GM21786 (cell line): ENCODE measurements around the gene CCM2.
A peak's percentile ranks its signal among the peaks of the same experiment; 100 is the strongest.

Source experiments
- ATAC-seq: cut with Tn5 transposase; IDR thresholded peaks from one replicate; pipeline ENCODE4 v1.9.1; 2021; ENCODE audit not compliant: unreplicated experiment

Gene CCM2

DNA sequence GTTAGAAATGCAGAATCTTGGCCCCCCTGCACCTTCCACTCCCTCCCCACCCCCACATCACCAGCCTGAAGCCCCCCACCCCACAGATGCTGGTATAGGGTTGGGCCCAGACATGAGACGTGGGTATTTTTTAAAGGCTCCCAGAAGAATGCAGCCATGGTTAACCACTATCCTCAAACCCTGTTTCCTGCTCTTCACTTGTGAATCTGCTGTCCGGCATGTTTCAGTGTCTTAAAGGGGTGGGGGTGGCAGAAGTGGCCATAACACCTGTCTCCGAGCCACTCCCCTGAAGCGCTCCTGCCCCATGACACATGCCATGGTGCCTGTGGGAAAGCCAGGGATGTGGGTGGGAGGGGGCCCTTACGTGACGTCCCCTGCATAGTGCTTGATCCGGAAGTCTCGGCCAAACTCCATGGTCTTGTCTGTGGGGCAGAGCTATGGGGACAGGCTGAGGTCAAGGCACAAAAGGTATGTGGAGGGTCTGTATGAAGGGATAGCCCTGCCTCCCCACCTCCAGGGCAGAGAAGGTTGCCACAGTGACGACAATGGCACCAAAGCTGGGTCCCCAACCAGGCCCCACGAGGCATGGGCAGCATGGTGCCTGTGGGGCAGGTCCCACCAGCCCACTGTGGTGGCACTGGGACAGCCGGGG is 30.8 kb upstream of the CCM2 start:
- no peak for ATAC-seq

GRCh38 chr7:44969701-44970522 is 30.1 kb upstream of the CCM2 start:
- no peak for ATAC-seq

DNA sequence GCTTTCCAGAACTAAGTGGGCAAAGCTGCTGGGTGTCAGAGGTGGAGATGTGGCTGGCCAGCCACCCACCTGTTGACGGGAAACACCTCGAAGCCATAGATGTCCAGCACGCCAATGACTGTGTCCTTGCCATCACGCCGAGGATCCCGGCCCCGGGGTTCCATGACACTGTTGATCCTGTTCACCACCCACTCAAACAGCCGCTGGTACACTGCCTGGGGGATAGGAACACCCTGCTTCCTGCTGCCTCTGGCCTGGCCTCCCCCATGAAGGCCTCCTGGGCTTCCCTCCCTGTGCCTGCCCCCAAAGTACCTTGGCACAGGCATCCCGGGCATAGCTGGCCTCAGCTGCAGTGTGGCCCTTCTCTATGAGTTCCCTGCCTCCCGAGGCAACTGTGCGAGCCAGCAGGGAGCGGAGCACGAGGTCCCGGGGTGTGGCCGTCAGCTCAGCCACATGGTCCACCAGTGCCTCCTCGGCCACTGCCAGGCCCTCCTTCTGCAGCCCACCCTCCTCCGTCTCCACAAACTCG is 29.4 kb upstream of the CCM2 start:
- no peak for ATAC-seq

- no peak for ATAC-seq
Observed at GRCh38 chr7:44971188-44971901, 28.7 kb upstream of the CCM2 start.

- no peak for ATAC-seq
Observed at GRCh38 chr7:44971902-44972441, 28.0 kb upstream of the CCM2 start.

- no peak for ATAC-seq
Observed at GRCh38 chr7:44972562-44972961, 27.4 kb upstream of the CCM2 start.

DNA sequence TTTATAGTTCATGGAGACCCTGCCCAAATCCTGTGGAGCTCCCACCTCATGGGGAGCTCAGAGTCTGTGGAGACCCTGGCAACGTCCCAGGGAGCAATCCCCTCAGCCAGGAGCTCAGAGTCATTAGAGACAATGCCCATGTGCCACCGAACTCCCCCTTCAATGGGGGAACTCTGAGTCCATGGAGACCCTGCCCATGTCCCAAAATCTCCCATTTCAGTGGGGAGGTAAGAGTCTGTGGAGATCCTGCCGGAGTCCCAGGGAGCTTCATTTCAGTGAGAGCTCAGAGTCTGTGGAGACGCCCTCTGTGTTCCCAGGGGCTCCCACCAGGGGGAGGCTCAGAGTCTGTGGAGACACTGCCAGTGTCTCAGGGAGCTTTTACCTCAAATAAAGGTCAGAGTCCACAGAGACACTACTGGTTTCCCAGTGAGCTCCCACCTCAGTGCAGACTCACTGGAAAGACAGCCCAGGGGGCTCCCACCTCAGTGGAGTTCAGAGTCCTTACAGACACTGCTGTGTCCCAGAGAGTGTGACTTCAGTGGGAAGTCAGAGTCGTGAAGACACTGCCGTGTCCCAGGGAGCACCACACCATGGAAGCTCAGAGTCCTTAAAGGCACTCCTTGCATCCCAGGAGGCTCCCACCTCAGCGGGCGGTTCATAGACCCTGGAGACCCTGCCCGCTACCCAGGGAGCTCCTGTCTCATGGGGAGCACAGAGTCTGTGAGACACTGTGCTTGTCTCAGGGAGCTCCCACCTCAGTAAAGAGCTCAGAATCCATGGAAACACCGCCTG is 26.2 kb upstream of the CCM2 start:
- ATAC-seq: no peak

DNA sequence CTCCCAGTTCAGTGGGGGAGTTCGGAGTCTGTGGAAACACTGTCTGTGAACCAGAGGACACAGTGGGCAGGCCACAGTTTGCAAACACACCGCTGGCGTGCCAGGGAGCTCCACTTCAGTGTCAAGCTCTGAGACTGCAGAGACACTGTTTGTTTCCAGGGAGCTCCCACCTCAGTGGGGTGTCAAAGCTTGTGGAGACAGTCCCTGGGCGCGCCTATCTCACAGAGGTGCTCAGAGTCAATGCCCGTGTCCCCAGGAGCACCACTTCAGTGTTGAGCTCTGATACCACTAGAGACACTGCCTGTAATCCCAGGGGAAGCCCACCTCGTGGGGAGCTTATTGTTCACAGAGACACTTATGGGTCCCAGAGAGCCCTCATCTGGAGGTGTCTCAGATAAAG is 25.5 kb upstream of the CCM2 start:
- no peak for ATAC-seq

GRCh38 chr7:44975331-44976039 is 24.5 kb upstream of the CCM2 start:
- ATAC-seq: no peak

GRCh38 chr7:44976040-44976745 is 23.8 kb upstream of the CCM2 start:
- ATAC-seq: no peak

DNA sequence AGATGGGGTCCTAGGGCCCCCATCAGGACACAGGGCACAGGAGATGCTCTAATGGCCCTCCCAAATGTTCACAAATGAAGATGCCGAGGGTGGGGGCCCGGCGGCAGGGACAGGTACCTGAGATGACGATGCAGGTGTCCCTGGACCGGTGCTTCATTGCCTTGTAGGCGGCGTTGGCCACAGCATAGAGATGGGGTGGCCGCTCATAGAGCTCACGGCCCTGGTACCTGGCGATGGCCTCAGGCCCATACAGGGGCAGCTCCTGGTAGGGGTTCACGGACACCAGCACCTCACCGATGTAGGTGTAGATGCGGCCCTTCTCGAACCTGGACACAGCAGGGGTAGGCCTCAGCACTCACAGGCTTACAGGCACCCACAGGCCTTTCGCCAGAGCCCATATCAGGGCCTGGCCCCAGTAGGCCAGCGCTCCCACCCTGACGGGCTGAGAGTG is 23.2 kb upstream of the CCM2 start:
- no peak for ATAC-seq

GRCh38 chr7:44977304-44977958 is 22.6 kb upstream of the CCM2 start:
- ATAC-seq: no peak

DNA sequence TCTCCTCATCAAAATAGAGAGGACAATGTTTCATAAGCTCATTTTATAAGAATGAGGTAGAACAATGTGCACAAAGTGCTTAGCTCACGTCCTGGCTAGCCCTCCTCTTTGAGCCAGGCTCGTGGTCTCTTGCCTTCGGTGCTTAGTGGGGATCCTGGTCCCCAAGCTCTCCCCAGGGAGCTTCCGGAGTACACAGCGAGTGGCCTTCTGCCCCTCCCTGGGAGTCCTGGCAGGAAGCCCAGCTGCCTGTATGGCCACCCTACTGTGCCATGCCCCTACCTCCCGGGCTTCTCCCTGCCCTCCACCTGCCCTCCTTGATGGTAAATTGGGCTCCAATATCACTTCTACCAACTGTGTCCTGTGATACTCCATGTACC is 22.1 kb upstream of the CCM2 start:
- no peak for ATAC-seq

GRCh38 chr7:44978511-44979366 is 21.3 kb upstream of the CCM2 start, which contains the start of gene MYO1G:
MYO1G (minus strand) TSS chr7:44979015; CDS start chr7:44978961, 54 bp downstream.
- ATAC-seq: peak; percentile 58

- ATAC-seq: no peak
Observed at GRCh38 chr7:44979481-44980392, 20.3 kb upstream of the CCM2 start.

- ATAC-seq: peak; percentile 46
Observed at GRCh38 chr7:44980393-44981034, 19.5 kb upstream of the CCM2 start.
